Islet precursor cell (in vitro differentiated cells): ENCODE measurements around the gene BLVRB.
"Not testable (repeated sequence)": the region's sequence is repeated elsewhere in the genome, so short reads cannot be mapped to it uniquely, and the experiment has no call there.

Experiments used
- DNase-seq: peaks from one replicate; pipeline ENCODE4 v3.0.0-alpha.2; 2018

The BLVRB gene

DNA sequence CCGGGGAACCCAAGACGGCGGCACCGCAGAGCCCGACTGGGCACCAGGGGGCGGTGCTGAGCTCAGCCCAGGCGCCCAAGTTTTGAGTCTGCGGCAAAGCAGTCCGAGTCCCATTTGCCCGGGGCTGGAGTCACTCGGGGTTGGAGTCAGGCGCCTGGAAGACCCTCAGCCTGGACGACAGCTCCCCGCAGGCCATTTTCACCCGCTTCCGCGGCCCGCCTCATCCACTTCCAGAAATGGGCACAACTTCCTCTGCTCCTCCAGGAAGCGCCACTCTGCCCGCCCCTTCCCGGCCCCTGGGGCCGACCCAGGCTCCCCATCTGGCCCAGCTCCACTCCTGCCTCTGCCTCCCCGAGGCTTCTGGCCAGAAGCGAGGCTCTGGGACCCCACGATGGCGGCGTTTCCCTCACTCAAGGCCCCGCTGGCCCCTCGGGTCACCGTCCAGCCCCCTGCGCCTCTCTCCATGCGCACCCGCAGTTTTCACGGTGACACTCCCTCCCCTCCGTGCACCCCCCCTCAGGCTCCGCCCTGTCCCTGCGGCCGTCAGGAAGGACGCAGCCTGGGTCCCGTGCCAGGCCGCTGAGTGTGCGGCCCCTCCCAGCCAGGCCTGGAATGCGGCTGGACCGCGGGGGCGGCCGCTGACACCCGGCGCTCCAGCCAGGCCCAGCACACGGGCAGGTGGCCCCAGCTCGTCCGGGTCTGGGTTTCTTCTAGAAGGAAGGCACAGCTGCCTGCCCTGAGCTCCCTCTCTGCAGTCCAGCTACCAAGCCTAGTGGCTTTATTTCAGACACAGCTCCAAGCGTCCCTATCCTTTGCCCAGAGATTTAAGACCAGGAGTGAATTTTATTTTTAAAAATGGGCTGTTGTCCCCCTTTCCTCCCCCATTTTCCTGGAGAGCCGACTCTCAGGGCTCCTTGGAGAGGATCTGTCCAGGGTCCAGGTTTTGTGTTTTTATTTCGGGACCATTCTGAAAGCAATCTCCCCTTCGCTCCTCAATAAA is 44.5 kb downstream of the BLVRB start:
- peak; percentile 97 for DNase-seq

GRCh38 chr19:40420451-40420765 is 45.1 kb downstream of the BLVRB start:
- DNase-seq, result no peak

- no peak for DNase-seq
Measured at GRCh38 chr19:40419780-40420179, 45.8 kb downstream of the BLVRB start.

GRCh38 chr19:40419066-40419612 is 46.4 kb downstream of the BLVRB start:
- no peak for DNase-seq

GRCh38 chr19:40418040-40418439 is 47.5 kb downstream of the BLVRB start:
- no peak for DNase-seq

GRCh38 chr19:40417643-40417981 is 47.9 kb downstream of the BLVRB start:
- no peak for DNase-seq

GRCh38 chr19:40416918-40417642 is 48.5 kb downstream of the BLVRB start:
- DNase-seq, result no peak

DNA sequence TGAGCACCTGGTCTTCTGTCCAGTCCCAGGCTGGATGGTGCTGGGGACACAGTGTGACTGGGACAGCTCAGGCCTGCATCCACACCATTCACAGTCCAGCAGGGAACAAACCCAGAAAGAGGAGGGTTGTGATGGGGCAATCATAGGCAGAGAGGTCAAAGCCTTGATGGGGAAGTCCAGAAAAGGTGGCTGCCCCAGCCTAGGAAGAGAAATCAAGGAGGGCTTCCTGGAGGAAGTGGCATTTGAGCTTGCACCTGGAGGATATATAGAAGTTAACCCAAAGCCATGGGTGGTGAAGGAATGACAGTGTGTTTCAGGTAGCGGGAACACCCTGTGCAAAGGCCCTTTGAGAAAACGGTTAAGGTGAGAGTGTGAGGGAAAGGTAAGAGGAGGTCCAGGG is 49.8 kb downstream of the BLVRB start:
- no peak for DNase-seq

- DNase-seq, result no peak
Measured at GRCh38 chr19:40414542-40415535, 50.7 kb downstream of the BLVRB start.

DNA sequence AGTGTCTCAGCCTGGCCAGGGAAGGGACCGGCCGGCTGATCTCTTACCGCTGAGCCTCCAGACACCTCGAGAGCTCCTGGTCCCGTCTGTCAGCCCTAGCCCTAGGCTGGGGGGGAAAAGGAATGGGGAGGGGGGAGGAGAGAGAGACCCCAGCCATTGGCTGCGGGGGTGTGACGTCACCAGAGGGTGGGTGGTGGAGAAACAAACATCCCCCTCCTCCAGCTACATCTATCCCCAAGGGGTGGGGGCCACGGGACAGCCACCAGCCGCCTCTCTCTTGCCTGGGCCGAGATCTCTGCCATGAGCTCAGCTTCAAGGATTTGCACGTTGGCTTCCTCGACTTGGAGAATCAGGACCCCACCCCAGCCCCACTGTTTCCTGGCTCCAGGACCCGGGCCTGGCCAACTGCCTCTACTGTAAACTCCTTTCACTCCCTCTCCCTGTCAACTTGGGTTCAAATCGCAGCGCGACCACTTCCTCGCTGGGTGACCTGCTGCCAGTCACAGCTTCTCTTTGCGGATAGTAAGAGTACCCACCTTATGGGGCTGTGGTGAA is 52.2 kb downstream of the BLVRB start, which contains the start of gene PRX:
TSS of gene PRX (minus strand) at position 88 of the 555 bp plus-strand sequence. CDS start 5,446 bp downstream, outside the sequence.
- DNase-seq, result peak; percentile 87

DNA sequence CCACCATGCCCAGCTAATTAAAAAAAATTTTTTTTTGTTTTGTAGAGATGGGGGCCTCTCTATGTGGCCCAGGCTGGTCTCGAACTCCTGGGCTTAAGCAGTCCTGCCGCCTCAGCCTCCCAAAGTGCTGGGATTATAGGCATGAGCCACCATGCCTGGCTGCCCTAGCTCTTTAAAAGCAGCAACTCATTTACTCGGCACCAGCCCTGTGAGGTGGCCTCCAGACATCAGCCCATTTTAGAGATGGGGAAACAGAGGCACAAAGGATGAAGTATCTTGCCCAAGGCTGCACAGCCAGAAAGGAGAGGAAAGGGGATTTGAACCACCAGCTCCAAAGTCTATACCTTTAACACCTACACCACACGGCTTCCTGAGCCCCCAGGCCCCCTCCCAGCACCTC is 52.7 kb downstream of the BLVRB start:
- DNase-seq, result no peak

DNA sequence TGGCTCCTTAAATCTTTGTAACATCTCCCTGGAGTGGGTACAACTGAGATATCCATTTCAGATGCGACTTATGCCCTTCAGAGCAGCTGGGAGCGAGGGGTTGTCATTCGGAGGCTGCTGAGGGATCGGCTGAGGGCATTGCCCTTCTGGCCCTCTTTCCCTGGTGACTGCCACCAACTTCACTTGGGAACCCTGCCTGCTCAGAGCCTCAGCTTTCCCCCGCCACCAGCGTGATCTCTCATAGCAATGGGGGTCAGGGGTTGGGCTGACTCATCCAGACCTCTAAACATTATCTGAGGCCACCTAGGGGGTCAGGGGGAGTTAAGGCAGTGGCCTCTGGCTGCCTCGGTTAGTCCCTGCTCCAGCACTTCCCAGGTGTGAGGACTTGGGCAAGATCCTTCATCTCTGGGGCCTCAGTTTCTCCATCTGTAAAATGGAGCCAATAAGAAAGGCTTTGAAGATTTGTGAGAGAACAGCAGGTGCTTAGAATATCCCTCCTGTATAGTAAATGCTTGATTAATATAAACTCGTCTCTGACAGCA is 53.5 kb downstream of the BLVRB start:
- no peak for DNase-seq

DNA sequence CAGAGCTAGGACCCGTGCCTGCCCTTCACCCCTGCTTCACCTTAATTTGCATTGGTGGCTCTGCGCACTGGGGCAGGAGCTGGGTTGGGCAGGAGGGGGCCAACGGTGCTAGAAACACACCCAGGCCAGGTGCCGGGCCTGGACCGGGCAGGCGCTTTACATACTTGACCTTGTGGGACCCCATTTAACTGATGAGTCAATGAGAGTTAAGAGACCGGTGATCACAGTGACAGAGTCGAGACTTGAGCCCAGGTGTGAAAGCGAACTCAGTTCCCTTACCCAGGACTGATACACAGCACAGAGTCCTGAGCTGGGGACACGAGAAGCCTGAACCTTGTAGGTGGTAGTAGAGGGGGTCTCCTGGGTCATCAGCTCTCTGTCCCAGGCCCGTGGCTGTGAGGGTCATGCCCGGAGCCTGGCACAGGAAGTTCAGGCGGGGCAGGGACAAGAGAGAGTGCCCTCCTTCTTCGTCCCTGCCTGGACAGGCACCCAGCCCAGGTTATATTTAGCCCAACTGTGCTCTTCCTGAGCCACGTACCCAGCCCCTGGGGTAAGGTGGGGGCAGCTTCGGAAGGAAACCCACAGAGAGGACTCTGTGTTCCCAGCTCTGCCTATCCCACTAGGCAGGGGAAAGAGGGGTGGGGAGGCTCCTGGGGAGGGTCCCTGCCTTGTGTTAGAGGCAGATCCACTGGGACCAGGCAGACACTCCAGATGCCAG is 54.3 kb downstream of the BLVRB start:
- peak; percentile 53 for DNase-seq

DNA sequence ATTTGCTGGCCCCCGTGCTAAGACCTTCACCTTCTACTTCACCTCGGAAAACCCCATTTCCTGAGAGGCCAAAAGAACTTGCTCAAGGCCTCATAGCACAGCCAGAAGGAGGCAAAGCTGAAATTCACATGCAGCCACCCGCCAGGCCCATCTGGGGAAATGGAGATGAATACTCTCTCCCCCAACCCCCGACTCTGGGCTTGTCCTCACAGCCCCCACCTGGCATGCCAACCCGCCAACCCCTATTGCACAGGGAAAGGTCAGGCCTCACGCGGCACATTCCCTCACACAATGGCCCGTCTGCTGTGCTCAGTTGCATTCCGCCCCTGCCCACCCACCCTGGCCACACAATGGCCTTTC is 55.5 kb downstream of the BLVRB start:
- no peak for DNase-seq

DNA sequence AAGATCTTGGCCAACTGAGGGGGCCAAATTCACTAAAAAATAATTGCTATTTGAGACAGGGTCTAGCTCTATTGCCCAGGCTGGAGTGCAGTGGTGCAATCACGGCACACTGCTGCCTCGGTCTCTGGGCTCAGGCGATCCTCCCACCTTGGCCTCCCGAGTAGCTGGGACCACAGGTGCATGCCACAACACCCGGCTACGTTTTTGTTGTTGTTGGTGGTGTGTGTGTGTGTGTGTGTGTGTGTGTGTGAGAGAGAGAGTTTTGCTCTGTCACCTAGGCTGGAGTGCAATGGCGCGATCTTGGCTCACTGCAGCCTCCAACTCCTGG is 57.0 kb downstream of the BLVRB start:
- not testable (repeated sequence) for DNase-seq

GRCh38 chr19:40407714-40408597 is 57.6 kb downstream of the BLVRB start:
- DNase-seq, result peak; percentile 51

GRCh38 chr19:40403262-40403984 is 62.1 kb downstream of the BLVRB start:
- DNase-seq, result peak; percentile 99

DNA sequence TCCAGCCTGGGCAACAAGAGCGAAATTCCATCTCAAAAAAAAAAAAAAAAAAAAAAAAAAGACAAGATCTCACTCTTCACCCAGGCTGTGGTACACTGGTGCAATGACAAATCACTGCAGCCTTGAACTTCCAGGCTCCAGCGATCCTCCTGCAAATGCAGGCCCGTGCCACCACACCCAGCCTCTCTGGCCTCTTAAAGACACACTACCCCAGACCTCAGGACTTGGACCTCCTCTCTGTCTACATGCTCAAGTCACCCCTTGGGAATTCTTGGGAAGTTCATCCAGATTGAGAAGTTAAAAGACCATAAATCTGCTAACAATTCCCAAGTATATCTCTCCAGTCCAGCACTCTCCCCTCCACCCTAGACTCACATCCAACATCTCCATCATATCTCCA is 65.0 kb downstream of the BLVRB start:
- DNase-seq, result no peak

- DNase-seq, result peak; percentile 80
Measured at GRCh38 chr19:40398417-40399131, 67.0 kb downstream of the BLVRB start.
